ENCODE data around the gene MMP14.

DNA sequence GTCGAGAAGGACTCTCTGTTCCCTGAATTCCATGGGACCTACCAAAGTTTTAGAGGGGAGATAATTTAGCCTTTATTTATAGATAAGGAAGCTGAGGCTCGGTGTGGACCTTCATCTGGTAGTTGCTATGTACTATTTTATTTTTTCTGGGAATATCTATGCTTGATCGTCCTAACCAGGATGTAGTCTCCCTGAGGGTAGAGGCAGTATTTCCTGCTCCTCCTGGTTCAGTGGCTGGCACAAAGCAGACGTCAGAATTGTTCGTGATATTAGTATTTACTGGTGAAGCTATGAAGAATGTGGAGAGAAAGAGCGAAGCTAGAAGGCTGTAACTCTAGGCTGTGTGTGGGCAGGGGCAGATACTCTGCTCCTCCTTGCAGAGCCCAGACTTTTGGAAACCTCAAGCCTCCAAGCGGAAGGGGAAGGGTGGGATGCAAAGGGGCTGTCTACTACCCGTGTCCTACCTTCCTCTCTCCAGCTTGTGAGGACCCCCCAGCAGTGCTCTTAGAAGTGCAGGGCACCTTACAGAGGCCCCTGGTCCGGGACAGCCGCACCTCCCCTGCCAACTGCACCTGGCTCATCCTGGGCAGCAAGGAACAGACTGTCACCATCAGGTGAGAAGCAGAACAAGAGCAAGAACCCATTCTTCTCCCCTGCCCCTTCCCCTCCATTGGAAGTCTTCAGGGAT is 36.6 kb downstream of the MMP14 start:
- no peak for TF ChIP-seq POLR2AphosphoS5 (IDR thresholded peaks at IDR 0.05; ENCODE audit: low read depth)
- TF ChIP-seq, protein P1, sequence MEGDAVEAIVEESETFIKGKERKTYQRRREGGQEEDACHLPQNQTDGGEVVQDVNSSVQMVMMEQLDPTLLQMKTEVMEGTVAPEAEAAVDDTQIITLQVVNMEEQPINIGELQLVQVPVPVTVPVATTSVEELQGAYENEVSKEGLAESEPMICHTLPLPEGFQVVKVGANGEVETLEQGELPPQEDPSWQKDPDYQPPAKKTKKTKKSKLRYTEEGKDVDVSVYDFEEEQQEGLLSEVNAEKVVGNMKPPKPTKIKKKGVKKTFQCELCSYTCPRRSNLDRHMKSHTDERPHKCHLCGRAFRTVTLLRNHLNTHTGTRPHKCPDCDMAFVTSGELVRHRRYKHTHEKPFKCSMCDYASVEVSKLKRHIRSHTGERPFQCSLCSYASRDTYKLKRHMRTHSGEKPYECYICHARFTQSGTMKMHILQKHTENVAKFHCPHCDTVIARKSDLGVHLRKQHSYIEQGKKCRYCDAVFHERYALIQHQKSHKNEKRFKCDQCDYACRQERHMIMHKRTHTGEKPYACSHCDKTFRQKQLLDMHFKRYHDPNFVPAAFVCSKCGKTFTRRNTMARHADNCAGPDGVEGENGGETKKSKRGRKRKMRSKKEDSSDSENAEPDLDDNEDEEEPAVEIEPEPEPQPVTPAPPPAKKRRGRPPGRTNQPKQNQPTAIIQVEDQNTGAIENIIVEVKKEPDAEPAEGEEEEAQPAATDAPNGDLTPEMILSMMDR (IDR thresholded peaks at IDR 0.05; ENCODE audit: insufficient read depth, low read length): no peak
- TF ChIP-seq, protein P2, sequence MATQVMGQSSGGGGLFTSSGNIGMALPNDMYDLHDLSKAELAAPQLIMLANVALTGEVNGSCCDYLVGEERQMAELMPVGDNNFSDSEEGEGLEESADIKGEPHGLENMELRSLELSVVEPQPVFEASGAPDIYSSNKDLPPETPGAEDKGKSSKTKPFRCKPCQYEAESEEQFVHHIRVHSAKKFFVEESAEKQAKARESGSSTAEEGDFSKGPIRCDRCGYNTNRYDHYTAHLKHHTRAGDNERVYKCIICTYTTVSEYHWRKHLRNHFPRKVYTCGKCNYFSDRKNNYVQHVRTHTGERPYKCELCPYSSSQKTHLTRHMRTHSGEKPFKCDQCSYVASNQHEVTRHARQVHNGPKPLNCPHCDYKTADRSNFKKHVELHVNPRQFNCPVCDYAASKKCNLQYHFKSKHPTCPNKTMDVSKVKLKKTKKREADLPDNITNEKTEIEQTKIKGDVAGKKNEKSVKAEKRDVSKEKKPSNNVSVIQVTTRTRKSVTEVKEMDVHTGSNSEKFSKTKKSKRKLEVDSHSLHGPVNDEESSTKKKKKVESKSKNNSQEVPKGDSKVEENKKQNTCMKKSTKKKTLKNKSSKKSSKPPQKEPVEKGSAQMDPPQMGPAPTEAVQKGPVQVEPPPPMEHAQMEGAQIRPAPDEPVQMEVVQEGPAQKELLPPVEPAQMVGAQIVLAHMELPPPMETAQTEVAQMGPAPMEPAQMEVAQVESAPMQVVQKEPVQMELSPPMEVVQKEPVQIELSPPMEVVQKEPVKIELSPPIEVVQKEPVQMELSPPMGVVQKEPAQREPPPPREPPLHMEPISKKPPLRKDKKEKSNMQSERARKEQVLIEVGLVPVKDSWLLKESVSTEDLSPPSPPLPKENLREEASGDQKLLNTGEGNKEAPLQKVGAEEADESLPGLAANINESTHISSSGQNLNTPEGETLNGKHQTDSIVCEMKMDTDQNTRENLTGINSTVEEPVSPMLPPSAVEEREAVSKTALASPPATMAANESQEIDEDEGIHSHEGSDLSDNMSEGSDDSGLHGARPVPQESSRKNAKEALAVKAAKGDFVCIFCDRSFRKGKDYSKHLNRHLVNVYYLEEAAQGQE (IDR thresholded peaks at IDR 0.05; ENCODE audit: insufficient replicate concordance, low read depth): no peak
- TF ChIP-seq GABPA (IDR thresholded peaks at IDR 0.05; ENCODE audit: low read depth): no peak
- TF ChIP-seq SPI1 (IDR thresholded peaks at IDR 0.05; ENCODE audit: borderline replicate concordance, low read depth): no peak

Measured in HL-60 (cell line).